H54 (cell line): Measurements from ENCODE around the gene USP46.

Experiments used
- DNase-seq: peaks from one replicate; pipeline ENCODE4 v3.0.0; 2011; ENCODE audit warnings: low spot score, mixed read lengths; ENCODE audit not compliant: insufficient read length
- FAIRE-seq: peaks from 3 replicates; lab custom pipeline; 2011; peaks lifted over from hg19 to GRCh38; lab: Jason Lieb, UNC
- POLR2A ChIP-seq: IDR thresholded peaks from 2 replicates; pipeline ENCODE4 v1.6.1; 2011; ENCODE audit warnings: low read depth, mild to moderate bottlenecking, low read length

The USP46 gene

GRCh38 chr4:52586069-52586468 lies 73.0 kb downstream of the USP46 start:
- no peak for FAIRE-seq

GRCh38 chr4:52585379-52585778 lies 73.7 kb downstream of the USP46 start:
- TF ChIP-seq POLR2A = no peak
- no peak for FAIRE-seq
- no peak for DNase-seq

More at GRCh38 chr4:52586069-52586468, 73.0 kb downstream of the USP46 start:
- DNase-seq = no peak
- TF ChIP-seq POLR2A = no peak

- DNase-seq (no peak), FAIRE-seq (no peak)
- no peak for TF ChIP-seq POLR2A
These were observed 79.4 kb downstream of the USP46 start for GRCh38 chr4:52579602-52580272.

GRCh38 chr4:52578951-52579350 lies 80.2 kb downstream of the USP46 start:
- no peak for TF ChIP-seq POLR2A
- no peak for DNase-seq
- no peak for FAIRE-seq

- no peak for DNase-seq
- FAIRE-seq = no peak
These were observed 81.5 kb downstream of the USP46 start for GRCh38 chr4:52577624-52577962.

GRCh38 chr4:52576961-52577623 lies 82.0 kb downstream of the USP46 start:
- TF ChIP-seq POLR2A = no peak
- no peak for FAIRE-seq
- no peak for DNase-seq

More at GRCh38 chr4:52577624-52577962, 81.5 kb downstream of the USP46 start:
- no peak for TF ChIP-seq POLR2A

- no peak for FAIRE-seq
- no peak for TF ChIP-seq POLR2A
- DNase-seq = no peak
These were observed 82.8 kb downstream of the USP46 start for GRCh38 chr4:52576326-52576725.

- DNase-seq (no peak), FAIRE-seq (no peak)
- no peak for TF ChIP-seq POLR2A
These were observed 83.7 kb downstream of the USP46 start for GRCh38 chr4:52575406-52575805.

- DNase-seq = no peak
- no peak for FAIRE-seq
- TF ChIP-seq POLR2A = no peak
These were observed 85.1 kb downstream of the USP46 start for GRCh38 chr4:52574036-52574435.

GRCh38 chr4:52573551-52573950 lies 85.5 kb downstream of the USP46 start:
- FAIRE-seq (no peak), DNase-seq (no peak)
- TF ChIP-seq POLR2A = no peak

GRCh38 chr4:52572936-52573485 lies 86.1 kb downstream of the USP46 start:
- no peak for DNase-seq
- TF ChIP-seq POLR2A = no peak
- no peak for FAIRE-seq

GRCh38 chr4:52568351-52568750 lies 90.8 kb downstream of the USP46 start:
- no peak for TF ChIP-seq POLR2A
- no peak for DNase-seq
- FAIRE-seq = no peak

- DNase-seq (no peak), FAIRE-seq (no peak)
- no peak for TF ChIP-seq POLR2A
These were observed 92.7 kb downstream of the USP46 start for GRCh38 chr4:52566136-52567031.

- FAIRE-seq (no peak), DNase-seq (no peak)
- no peak for TF ChIP-seq POLR2A
These were observed 98.2 kb downstream of the USP46 start for GRCh38 chr4:52560844-52561280.

GRCh38 chr4:52555356-52555716 lies 103.8 kb downstream of the USP46 start:
- TF ChIP-seq POLR2A = no peak

More at GRCh38 chr4:52555356-52555716, 103.8 kb downstream of the USP46 start:
- no peak for DNase-seq
- no peak for FAIRE-seq
